Neural crest cell (in vitro differentiated cells): ENCODE measurements around the gene MGME1. TPM values are rescaled to one million over a fixed set of nuclear protein-coding genes. Genes with fewer than 3 reads are reported as not detected.

ENCODE experiments used
- DNase-seq: peaks from one replicate; pipeline ENCODE4 v3.0.0; 2021; ENCODE audit warnings: low read depth, mixed read lengths, low spot score
- H3K27ac Mint-ChIP-seq: one replicate; pipeline ENCODE4 v1.8.0; 2021; ENCODE audit warnings: mild to moderate bottlenecking, mixed read lengths; ENCODE audit not compliant: unreplicated experiment
- H3K27me3 Mint-ChIP-seq: 2 replicates; pipeline ENCODE4 v1.8.0; 2021; ENCODE audit warnings: low read depth, mild to moderate bottlenecking, mixed read lengths
- H3K36me3 Mint-ChIP-seq: 2 replicates; pipeline ENCODE4 v1.8.0; 2021; ENCODE audit warnings: low read depth, mild to moderate bottlenecking, mixed read lengths
- H3K4me1 Mint-ChIP-seq: 2 replicates; pipeline ENCODE4 v1.8.0; 2021; ENCODE audit warnings: mixed read lengths
- H3K4me3 Mint-ChIP-seq: one replicate; pipeline ENCODE4 v1.8.0; 2021; ENCODE audit warnings: mild to moderate bottlenecking, mixed read lengths
- H3K9me3 Mint-ChIP-seq: 2 replicates; pipeline ENCODE4 v1.8.0; 2021; ENCODE audit warnings: mixed read lengths
- CTCF ChIP-seq: fragments of 200-600 bp; sonication (generic); conservative IDR thresholded peaks from 2 replicates; pipeline ENCODE4 v1.5.0; 2021; ENCODE audit warnings: antibody characterized with exemption, mild to moderate bottlenecking
- total RNA-seq: library from RNA; stranded (reverse); gene quantifications from 2 replicates; pipeline ENCODE4 v1.2.1, GENCODE V29; 2021

MGME1 gene
- total RNA-seq, 1 donor from 2014 or later: 35.2 TPM

- TF ChIP-seq CTCF: no peak
- Mint-ChIP-seq H3K4me1 (peaks cover 6% of the 10 kb centered on the region), H3K4me3 (no peak overlapping the region), H3K9me3 (peaks cover 8% of the 10 kb centered on the region), H3K36me3 (peaks cover 5% of the 10 kb centered on the region), H3K27ac (no peak overlapping the region), H3K27me3 (peaks cover 2% of the 10 kb centered on the region)
- DNase-seq: no peak
These were observed 42.7 kb downstream of the MGME1 start for GRCh38 chr20:18011482-18011881.

DNA sequence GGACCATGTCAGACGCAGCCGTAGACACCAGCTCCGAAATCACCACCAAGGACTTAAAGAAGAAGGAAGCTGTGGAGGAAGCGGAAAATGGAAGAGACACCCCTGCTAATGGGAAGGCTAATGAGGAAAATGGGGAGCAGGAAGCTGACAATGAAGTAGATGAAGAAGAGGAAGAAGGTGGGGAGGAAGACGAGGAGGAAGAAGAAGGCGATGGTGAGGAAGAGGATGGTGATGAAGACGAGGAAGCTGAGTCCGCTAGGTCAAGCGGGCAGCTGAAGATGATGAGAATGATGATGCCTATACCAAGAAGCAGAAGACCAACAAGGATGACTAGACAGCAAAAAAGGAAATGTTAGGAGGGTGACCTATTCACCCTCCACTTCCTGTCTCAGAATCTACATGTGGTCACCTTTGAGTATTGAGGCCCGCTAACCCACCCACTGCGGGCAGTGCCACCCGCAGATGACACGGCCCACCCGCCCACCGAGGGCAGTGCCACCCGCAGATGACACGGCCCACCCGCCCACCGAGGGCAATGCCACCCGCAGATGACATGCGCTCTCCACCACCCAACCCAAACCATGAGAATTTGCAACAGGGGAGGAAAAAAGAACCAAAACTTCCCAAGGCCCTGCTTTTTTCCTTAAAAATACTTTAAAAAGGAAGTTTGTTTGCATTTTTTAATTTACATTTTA is 43.3 kb downstream of the MGME1 start:
- TF ChIP-seq CTCF: no peak
- no peak for DNase-seq
- Mint-ChIP-seq H3K4me1 (peaks cover 6% of the 10 kb centered on the region), H3K4me3 (no peak overlapping the region), H3K9me3 (peaks cover 8% of the 10 kb centered on the region), H3K27me3 (peaks cover 2% of the 10 kb centered on the region), H3K36me3 (peaks cover 5% of the 10 kb centered on the region), H3K27ac (no peak overlapping the region)

DNA sequence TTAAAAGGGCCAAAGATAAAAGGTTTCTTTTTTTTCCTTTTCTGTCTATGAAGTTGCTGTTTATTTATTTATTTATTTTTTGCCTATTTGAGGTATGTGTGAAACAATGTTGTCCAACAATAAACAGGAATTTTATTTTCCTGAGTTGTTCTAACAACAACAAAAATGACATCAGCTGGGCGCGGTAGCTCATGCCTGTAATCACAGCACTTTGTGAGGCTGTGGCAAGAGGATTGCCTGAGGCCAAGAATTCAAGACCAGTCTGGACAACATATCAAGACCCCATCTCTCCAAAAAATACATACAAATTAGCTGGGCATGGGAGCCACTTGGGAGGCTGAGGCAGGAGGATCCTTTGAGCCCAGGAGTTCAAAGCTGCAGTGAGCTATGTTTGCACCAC is 44.1 kb downstream of the MGME1 start:
- TF ChIP-seq CTCF: no peak
- H3K36me3 Mint-ChIP-seq: peaks cover 5% of the 10 kb centered on the region

DNA sequence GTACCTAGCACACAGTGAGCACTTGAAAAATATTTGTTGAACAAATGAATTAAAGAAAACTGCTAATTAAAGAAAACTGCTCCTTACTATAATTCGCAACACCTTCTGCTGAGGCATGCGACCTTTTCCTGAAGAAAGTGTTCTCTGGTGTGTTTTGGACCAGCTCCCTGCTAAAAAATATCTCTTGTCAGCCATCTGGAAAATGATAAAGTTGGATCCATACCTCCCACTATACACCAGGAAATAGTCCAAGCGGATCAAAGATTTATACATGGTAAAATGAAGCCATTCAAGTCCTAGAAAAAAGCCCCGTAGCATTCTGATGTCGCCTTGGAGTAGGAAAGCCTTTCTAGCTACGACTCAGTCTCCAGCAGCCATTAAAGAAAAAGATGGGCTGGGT is 45.6 kb downstream of the MGME1 start:
- peaks cover 6% of the 10 kb centered on the region for H3K27me3 Mint-ChIP-seq
- no peak overlapping the region for H3K27ac Mint-ChIP-seq
- no peak for TF ChIP-seq CTCF
- H3K4me1 Mint-ChIP-seq: peaks cover 6% of the 10 kb centered on the region
- no peak overlapping the region for H3K4me3 Mint-ChIP-seq
- peaks cover 5% of the 10 kb centered on the region for H3K36me3 Mint-ChIP-seq
- H3K9me3 Mint-ChIP-seq: peaks cover 12% of the 10 kb centered on the region
- no peak for DNase-seq

More for the DNA sequence above, 44.1 kb downstream of the MGME1 start:
- Mint-ChIP-seq H3K4me1 (peaks cover 6% of the 10 kb centered on the region), H3K4me3 (no peak overlapping the region), H3K27ac (no peak overlapping the region), H3K27me3 (peaks cover 2% of the 10 kb centered on the region), H3K9me3 (peaks cover 8% of the 10 kb centered on the region)
- DNase-seq: no peak

DNA sequence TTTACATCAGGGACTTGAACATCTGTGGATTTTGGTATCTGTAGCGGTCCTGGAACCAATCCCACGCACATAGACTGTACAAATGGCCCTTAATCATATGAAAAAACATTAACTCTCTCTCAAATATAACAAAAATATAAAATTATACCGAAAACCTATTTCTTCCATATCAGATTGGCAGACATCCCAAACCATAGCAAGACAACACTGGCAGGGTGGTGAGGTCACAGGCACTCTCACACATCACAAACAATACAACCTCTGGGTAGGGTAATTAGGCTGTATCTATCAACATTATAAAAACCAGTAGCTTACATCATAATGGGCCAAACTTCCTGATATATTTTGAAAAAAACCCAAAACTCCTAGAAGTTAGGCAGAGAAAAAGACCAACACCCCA is 48.0 kb downstream of the MGME1 start:
- no peak for DNase-seq
- TF ChIP-seq CTCF: no peak
- Mint-ChIP-seq H3K27me3 (peaks cover 8% of the 10 kb centered on the region), H3K36me3 (no peaks in the 10 kb centered on the region), H3K27ac (no peak overlapping the region), H3K4me1 (no peaks in the 10 kb centered on the region), H3K4me3 (no peak overlapping the region), H3K9me3 (peaks cover 4% of the 10 kb centered on the region)
